SK-MEL-5 (cell line): Measurements from ENCODE around the gene ZC3H15. TPM values are rescaled to one million over a fixed set of nuclear protein-coding genes. Genes with fewer than 3 reads are reported as not detected.
A peak's percentile ranks its signal among the peaks of the same experiment; 100 is the strongest.

ENCODE experiments used
- DNase-seq: peaks from one replicate; pipeline ENCODE4 v3.0.0-alpha.2; 2016; ENCODE audit warnings: low read depth, low spot score
- in situ Hi-C: cut with HindIII; loops from 2 replicates; pipeline ENCODE4 v1.10.0; 2016; ENCODE audit warnings: low sequenced_read_pairs, high pct_unique_total_duplicates, low pct_unique_long_range_greater_than_20kb
- total RNA-seq: library from RNA; depleted of rRNA; stranded (reverse); fragments of >200 nt; shearing (Covaris generic); gene quantifications from 2 replicates; pipeline ENCODE4 v1.2.3, GENCODE V29; 2014

Gene ZC3H15
- total RNA-seq, 1 experiment from 2014 or later = 82.4 TPM

GRCh38 chr2:186526281-186526680 lies 40.2 kb downstream of the ZC3H15 start:
- in situ Hi-C loops = no loop called here
- no peak for DNase-seq

DNA sequence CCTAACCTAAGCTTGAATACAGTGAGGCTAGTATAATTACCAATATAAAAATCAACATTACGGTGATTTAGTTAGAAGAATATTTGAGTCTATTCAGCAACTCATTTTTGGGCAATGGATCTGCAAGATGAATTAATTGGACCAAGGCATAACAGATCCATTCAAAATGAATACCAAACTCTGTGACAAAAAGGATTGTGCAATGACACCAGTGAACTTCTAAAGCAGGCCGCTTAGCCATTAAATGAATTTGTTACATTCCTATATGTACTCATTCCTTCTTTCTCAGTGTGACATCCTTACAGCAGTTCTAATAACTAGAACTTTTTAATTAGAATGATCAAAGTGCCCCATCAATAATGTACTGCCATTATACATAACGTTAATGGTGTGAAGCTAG lies 44.3 kb downstream of the ZC3H15 start:
- DNase-seq = no peak
- in situ Hi-C loops = no loop called here

GRCh38 chr2:186531257-186531775 lies 45.3 kb downstream of the ZC3H15 start:
- in situ Hi-C loops = no loop called here
- no peak for DNase-seq

DNA sequence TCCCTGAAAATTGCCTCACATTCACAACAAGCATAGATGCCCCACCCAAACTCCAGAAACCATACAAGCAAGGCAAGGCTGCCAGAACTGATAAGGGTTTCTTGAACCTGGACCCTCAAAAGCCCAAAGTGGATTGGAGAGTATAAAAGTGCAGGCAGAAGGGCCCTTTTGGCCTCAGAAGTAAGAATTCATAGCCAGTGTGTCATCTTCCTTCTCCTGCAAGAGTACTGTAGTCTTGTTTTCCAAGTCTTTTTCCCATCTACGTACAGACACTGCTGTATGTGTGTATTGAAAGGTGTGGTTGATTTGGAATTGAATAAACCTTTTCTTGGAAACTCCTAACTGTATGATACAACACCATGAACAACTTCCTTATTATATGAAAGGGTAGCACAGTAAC lies 46.8 kb downstream of the ZC3H15 start:
- no peak for DNase-seq
- in situ Hi-C loops = no loop called here

DNA sequence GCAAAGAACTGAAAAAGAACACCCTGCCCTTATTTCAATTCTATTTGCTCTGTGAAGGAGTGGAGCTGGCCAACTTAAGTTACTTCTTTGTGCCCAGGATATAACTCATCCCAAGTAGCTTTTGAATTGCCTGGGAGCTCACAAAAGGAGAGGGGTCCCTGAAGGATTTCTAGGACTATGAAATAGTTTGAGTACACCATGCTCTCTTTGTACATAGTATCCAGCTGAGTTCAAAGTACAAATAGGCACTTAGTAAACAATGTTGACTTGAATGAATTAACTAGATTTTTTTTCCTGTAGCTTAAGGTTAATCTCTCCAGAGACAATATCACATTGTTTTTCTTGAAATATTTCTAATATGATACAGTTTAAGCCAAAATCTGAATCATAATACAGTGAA lies 47.7 kb downstream of the ZC3H15 start:
- in situ Hi-C loops = no loop called here
- DNase-seq = peak; percentile 49

GRCh38 chr2:186534406-186534805 lies 48.3 kb downstream of the ZC3H15 start:
- DNase-seq = peak; percentile 57
- in situ Hi-C loops = no loop called here

DNA sequence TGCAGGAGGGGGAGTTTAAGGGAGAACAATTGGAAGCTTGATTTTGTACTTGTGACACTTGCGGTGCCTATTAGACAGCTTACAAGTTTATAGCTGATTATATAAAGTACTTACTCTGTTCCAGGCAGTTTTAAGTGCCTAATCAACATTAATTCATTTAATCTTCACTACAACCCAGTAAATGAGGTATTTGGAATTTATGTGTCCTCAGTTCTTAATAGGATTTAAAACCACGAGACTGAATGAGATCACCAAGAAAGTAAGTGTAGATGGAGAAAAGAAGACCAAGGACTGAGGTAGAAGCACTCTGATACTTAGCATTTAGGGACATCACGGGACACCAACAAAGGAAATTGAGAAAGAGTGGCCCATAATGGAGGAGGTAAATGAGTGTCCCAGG lies 49.8 kb downstream of the ZC3H15 start:
- DNase-seq = no peak
- in situ Hi-C loops = no loop called here

DNA sequence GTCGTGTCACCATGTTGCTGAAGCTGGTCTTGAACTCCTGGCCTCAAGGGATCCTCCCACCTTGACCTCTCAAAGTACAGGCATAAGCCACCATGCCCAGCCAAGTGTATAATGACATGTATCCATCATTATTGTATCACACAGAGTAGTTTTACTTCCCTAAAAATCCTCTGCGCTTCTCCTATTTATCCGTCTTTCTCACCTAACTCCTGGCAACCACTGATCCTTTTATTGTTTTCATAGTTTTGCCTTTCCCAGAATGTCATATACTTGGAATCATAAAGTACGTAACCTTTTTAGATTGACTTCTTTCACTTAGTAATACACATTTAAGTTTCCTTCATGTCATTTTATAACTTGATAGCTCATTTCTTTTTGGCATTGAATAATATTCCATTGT lies 51.0 kb downstream of the ZC3H15 start:
- in situ Hi-C loops = no loop called here
- DNase-seq = no peak

- in situ Hi-C loops = no loop called here
- DNase-seq = no peak
Observed at GRCh38 chr2:186540941-186541340, 54.9 kb downstream of the ZC3H15 start.

DNA sequence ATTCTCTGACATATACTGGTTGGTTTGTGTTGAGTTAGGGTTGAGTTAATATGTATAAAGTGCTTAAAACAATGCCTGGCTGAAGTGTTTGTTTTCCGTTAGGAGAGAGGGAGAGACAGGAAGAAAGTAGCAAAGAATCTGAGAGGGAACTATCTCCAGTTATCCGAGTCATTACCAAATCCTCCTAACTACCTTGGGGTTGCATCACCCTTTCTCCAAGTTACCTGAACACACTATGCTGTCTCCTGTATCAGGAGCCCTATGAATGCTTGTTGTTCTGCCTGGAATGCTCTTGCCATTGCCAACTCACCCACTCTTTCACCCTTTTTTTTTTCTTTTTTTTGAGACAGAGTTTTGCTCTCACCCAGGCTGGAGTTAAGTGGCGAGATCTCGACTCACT lies 55.9 kb downstream of the ZC3H15 start:
- in situ Hi-C loops = no loop called here
- no peak for DNase-seq

GRCh38 chr2:186543561-186544131 lies 57.6 kb downstream of the ZC3H15 start:
- in situ Hi-C loops = no loop called here
- DNase-seq = no peak

GRCh38 chr2:186544255-186544675 lies 58.2 kb downstream of the ZC3H15 start:
- DNase-seq = peak; percentile 50
- in situ Hi-C loops = no loop called here

DNA sequence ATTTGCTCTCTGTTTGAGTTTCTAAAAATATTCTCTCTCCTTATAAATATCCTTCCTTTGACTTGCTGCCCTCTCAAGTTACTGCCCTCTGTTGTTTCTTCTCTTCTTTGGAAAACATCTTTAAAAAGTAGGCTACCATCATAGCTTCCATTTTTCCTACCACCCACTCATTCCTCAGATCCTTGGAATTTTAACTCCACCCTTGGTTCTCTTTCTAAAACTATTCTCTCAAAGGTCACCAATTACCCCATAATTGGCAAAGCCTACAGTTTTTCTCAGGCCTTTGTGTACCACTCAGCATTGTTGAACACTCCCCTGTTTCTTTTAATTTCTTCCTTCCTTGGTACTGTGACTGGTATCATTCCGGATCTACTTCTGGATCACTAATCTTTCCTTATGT lies 60.8 kb downstream of the ZC3H15 start:
- no peak for DNase-seq
- in situ Hi-C loops = no loop called here

DNA sequence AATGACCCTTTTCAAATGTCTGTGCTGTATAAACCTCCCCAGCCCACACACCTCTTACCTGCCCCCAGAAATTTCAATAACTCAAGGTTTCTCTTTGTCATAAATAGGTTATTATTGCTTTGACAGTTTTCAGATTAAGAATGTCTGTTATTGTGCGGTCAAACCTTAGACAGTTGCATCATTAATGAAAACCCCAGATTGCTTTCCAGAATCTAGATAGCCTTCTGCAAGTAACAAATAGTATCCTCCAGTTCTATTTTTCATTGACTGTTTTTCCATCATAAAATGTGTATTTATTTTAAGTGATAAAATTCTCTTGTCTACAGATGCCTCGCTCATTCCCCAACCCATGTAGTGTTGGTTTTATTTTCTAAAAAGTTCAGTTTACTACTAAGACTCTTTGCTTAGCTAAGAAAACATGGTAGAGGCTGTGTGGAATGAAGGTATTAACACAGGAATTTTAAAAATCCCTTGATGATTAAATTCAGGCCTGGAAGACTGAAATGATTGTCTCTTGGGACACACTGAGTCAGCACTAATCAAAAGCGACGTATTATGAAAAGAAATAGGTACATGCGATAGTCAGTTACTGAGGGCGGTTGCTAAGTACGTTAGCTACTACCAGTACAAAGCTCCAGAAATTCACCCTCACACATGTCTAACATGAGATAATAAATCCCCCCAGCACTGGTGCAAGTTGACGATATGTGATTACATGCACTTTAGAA lies 65.4 kb downstream of the ZC3H15 start:
- in situ Hi-C loops = no loop called here
- DNase-seq = no peak

GRCh38 chr2:186554429-186554828 lies 68.4 kb downstream of the ZC3H15 start:
- no peak for DNase-seq
- in situ Hi-C loops = no loop called here

GRCh38 chr2:186554850-186555671 lies 69.0 kb downstream of the ZC3H15 start:
- in situ Hi-C loops = no loop called here
- peak; percentile 18 for DNase-seq

- DNase-seq = no peak
- in situ Hi-C loops = no loop called here
Observed at GRCh38 chr2:186558512-186559276, 72.6 kb downstream of the ZC3H15 start.
